GM21619 (cell line): Measurements from ENCODE around the gene PAX3.

Experiments
- ATAC-seq: cut with Tn5 transposase; IDR thresholded peaks from one replicate; pipeline ENCODE4 v1.9.1; 2021; ENCODE audit not compliant: unreplicated experiment

The PAX3 gene

DNA sequence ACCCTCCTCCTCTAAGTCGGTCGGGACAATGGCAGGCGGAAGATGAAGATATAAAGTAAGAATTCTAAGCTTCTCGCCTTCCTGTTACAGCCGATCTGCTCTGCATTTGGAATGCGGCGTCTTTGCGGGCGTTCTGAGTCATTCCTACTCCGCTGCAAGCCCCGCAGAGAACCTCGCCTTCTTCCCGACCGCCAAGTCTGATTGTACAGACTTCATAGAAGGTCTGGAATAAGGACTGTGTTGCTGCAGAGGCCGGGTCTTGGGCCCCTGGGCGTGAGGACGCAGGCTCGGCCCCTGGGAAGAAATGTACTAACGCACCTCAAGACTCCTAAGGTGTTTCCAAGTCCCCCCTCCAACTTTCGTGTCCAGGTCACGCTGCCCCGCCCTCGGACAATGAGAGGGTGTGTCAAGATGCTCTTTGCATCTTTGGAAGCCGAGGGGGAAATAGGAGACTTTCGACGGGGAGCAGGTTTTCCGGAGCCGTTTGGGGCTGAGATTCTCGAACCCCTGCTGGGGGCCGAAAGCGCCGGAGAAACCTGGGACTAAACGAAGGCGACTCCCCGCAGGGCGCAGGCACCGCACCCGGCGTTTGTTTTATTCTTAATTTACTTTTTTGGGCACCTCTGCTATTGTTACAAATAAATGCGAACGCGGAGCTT is 12.7 kb upstream of the PAX3 start:
- ATAC-seq = no peak

DNA sequence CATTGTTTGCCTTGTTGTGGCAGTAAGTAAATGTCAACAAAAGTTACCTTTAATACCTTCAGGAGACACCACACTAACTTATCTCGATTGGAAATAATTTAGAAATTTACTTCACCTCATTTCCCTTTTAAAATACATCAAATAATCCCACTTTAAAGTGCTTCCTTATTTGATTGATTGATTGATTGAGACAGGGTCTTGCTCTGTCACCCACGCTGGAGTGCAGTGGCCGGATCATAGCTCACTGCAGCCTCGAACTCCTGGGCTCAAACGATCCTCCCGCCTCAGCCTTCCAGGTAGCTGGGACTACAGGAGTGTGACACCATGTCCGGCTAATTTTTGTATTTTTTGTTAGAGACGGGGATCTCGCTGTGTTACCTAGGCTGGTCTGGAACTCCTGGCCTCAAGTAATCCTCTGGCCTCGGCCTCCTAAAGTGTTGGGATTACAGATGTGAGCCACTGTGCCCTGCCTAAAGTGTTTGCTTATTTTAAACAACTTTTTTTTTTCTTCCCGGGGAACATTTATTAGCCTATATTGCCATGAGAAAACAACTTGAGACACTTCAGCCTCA is 12.0 kb upstream of the PAX3 start:
- no peak for ATAC-seq

DNA sequence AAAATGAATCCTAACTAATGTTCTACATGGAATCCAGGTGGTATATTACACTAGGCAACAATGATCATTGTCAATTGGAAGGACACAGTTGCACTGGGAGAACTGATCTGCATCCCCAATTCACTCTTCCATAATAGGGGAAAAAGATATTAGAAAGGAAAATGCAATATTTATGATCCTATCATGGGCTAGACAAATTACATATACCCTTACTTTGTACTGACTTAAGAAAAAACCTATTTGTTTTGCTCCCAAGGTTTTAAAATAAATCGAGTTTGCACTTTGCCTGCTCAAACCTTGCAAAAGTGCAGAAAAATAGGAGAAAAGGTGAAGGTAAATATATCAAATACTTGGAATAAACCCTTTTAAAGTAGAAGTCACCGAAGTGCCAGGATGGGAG is 11.0 kb upstream of the PAX3 start:
- no peak for ATAC-seq

DNA sequence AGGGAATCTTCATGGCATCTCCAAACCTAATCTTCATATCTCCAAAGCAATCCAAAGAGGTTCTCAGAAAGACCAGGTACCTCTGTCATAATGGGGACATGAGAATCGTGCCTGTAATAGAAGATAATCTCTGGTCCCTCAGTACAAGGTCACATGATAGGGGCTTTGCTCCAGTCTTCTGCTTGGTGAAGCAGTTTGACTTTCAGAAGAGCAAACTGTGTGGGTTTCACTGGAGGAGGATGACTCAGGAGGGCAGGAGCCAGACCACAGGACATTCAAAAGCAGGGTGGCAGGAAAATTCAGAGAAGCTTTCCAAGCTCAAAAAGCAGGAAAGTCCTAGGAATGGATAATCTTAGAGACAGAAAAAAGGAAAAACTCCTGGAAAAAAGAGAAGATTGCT is 10.6 kb upstream of the PAX3 start:
- no peak for ATAC-seq

DNA sequence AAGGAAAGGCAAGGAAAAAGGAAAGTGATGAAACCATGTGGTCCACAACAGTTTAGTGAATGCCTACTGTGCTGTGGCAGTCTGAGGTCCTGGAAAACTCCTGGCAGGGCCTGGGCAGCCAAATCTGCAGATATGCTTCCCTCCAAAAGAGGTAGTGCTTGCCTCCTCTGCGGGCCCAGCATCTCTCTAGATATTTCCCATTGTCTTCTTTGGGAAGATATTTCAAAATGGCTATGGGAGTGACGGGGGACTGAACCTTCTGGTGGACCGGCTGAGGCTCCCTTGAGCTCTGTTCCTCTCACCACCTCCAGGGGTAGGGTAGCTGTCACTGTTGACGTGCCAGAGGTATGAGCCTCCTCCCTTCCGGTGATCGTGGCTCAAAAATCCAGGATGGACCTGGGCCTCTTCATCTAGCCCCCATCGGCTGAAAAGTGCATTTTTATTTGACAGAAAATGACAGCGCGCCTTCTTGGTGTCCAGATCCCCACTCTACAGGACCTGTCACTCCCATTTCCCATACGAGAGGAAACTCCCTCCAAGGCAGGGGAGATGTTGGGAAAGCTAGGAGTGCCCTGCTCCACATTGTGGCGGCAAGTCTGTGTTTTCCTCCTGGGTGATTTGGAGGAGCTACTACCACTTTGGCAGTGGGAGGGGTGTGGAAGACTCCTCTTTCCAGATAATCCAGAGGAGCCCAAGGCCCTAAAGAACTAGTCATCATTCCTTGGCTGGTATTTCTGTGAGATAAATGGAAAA is 9.4 kb upstream of the PAX3 start:
- ATAC-seq = no peak

DNA sequence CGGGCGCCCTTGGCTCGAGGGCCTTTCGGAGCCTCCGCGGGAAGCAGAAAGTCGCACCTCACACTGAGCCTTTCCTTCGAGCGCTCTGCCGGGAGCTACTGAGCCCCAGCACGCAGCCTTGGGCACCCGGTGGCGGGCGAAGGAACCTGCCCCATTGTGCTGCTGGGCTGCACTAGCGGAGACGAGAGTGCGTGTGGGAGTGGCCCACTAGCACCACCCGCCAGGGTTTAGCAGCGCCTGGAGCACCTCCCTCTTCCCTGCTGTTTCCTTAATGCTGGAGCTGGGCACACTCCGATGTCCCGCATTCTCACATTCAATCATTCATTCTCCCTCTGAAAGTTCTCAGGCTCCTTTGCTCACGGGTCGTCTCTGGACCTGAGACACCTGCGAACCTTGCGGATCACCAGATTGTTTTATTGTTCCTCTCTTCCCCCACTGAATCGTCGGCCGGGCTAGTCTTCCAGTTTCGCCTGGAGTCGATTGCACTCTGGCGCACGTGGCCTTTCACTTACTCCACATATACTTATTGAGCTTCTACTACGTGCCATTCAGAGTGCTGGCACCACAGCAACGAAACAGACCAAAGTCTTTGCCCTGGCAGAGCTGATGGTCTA is 8.5 kb upstream of the PAX3 start:
- no peak for ATAC-seq

DNA sequence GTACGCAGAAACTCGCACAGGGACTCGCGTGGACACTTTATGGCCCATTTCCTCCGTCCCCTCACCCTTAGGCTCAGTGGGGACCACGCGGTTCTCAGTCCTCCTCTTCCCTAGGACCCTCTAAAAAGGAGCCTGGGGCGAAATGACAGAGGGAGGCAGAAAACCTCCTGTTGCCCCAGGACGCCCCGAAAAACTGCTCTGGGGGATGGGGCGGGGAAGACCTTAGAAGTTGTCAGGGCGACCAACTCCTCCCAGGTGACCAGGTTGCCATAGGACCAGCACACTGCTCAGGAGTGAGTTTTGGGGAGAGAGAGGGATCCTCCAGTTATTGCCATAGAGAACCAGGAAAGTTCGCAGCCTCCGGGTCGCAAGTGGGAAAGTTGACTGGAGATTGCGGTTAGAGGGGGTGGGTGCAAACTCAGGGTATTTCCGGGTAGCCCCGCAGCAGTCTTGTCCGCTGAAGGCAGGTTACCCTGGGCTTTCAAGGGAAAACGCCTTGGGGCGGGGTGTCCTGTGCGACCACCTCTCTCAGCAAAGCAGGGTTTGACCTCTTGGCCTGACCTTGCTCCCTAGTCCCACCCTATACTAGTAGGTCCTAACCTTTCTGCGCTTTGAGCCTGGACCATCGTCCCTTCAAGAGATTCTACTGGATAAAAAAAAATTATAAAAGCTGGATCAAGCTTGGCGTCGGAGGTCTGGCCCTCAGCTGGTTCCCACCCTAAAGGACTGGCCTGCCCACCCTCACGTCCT is 7.8 kb upstream of the PAX3 start:
- no peak for ATAC-seq

DNA sequence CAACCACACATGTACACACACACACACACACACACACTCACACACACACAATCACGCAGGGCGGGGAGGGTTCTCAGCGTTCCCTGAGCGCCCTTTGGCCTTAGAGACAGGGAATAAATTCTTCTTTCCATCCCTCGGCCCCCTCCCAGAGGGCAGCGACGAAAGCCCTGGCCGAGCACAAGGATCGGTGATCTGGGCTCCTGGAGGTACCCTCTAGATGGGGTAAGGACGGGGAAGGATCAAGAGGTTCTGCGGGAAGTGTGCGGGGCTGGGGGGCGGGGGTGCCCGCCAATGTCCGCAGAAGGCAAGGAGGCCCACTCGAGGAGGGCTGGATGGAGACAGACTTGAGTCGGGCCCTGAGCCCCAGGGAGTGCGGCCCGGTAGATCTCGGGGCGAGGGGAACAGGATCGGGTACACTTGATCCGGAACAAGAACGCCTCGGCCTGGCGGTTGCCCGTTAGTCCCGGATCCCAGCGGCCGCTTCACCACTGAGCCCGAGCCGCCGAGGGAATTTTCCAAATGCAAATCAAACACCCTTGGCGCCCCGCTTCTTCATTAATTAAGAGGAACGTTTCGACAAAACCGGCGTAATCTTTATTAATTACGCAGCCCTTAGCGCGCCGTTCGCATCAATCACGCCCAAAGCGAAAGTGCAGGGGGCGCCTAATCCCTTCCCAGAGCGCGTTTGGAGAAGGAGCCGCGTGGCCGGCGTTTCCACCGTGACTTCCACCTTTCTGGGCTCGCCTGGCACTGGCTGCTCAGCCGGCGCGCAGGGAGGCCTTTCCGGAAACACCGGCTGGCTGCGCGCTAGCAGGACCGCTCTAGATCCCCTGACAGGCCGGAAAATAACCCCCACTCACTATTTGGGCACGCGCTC is 7.0 kb upstream of the PAX3 start:
- ATAC-seq = no peak

DNA sequence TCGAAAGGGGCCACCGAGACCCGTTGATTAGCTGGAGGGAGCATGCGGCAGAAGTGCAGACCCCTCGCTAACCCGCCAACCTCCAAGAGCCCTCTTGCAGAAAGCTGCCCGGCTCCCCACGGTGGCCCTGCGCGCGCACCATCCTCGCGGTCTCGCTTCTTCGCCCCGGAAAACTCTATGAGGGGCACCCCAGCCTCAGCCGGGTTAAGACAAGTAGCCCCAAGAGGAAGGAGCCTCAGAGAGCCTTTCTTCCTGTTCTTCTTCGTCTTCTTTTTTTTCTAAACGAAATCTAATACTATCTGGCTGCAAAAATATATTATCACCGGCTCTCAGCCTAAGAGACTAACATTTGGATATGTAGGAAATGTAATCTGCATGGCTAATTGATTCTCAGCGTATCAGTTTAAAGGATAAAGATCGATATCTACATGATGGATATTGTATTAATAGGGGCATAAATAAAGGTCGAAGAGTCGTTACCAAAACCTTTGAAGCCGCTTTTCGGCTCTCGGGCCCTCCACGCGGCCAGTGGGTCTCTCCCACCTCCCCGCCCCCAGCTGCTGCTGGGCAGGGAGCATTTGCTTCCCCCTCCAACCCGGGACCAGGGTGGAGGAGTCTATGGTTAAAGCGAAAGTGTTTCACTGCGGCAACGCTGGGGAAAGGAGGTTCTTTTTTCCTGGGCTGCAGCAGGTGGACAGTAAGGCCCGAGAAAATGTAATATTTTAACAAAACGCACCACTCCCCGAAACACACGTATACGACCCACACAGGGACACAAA is 6.1 kb upstream of the PAX3 start:
- ATAC-seq = no peak

DNA sequence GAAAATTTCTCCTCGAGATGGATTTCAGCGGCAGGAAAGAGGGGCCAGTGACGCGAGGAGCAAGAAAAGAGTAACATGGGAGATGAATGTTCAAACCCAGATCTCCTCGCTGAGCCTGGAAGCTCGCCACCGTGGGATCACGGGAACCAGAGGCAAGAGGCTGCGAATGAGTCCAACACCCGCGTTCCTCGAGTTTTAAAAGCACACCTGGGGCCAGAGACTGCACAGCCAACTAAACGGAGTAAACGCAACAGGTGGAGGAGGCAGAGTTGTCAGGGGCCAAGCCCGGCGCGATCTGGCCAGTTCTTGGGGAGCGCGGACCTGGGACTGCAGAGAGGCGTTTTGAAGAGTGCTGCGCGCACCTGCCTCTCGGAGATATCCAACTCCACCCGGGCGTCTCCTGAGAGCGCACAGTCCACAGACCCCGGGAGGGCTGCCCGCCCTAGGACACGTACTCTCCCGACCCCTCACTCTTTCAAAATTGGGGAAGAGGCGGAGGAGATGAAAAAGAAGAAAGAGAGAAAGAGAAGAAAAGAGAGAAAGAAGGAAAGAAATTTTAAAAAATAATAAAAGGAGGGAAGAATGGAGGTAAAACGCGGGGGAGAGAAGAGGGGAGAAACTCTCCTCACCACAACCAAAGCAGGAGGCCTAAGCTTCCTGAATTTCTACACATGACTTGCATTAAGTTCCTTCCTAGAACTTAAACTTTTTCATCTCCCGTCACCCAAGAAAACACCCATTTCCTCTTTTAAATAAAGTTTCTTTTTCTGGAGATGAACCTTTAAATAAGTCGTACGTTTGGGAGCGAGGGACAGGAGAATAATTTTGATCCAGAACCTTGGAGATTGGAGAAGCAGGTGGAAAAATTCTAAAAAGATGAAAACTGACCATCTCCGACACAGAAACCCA is 5.3 kb upstream of the PAX3 start:
- ATAC-seq = no peak

DNA sequence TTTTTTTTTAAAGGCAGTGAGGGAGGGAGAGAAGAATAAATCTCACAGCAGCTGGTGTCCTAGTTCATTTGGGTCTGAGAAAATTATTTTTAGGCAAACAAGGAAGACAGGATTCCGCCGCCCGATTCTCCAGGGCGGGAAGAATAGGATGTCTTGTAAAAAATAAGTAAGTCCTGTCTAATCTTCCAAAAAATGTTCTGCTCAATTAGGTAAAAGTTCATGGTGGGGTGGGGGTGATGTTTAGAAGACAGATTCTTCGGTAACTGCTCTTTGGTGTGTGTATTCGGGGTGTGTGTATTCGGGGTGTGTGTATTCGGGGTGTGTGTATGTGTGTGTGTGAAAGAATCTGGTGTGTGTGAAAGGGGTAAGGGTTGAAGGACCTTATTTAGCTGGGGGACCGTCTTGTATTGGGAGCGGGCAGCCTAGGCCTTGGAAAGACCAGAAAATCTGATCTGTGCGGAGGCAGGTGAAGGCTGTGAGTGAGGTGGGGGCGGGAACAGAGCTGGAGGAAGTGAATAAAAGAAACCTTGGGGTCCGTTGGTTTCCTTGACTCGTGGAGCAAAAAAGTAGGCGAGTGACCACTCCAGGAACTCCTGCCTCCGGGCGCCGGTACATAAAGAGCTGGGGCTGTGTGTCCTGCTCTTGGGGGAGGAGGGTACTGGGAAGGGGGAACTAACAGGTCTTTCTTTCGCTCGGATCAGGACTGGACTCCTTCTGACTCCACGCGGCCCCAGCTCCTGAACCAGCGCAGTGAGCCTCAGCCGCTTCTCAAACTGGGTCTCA is 4.4 kb upstream of the PAX3 start:
- no peak for ATAC-seq

DNA sequence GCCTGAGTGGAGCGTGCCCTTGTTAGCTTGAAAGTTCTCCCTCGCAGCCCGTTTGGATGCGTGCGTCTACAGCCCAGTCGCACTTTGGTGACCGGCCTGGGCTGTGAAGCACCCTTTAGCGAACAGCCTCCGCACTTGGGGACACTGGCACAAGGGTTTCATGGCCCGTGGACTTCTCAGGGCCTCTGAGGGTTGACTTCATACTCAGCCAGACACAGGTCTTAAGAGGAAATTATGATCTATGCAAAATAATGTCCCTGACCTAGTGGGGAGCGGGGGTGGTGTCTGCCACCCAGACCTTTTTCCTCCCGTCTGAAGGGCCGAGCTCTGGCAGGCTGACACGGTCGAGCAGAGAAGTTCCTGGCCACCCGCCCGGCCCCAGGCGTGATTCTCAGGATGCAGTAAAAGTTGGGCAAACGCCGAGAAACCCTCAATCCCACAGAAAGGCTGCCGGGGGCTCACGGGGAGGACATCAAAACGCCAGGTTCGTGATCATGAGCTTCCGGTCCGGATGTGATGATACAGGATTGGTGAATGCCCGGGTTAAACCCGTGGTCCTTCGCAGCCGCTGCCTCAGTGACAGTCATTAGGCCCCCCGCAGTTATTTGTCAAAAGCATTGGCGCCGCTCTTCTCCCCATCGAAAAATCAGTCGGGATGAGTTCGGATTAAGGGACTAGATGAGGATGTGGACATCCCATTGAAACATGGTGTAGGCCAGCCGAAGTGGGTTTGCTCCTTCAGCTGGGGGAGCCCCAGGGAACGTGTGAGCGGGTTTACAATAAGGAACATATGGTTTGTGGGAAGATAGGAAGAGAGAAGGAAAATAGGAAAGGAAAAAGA is 3.6 kb upstream of the PAX3 start:
- no peak for ATAC-seq

DNA sequence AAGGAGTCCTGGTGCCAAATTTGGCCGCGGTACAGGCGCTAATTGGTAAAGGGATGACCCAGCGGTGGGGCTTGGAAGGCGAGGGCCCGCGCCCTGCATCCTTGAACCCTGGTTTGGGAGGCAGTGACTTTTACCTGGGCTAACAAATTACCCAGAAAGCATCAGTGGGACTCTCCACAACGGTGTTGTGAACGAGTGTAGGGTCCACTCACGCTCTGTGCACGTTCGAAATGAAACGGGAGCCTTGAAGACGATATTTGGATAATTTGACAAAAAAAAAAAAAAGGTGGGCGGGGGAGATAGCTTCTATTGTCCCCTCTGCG is 3.0 kb upstream of the PAX3 start:
- ATAC-seq = no peak

DNA sequence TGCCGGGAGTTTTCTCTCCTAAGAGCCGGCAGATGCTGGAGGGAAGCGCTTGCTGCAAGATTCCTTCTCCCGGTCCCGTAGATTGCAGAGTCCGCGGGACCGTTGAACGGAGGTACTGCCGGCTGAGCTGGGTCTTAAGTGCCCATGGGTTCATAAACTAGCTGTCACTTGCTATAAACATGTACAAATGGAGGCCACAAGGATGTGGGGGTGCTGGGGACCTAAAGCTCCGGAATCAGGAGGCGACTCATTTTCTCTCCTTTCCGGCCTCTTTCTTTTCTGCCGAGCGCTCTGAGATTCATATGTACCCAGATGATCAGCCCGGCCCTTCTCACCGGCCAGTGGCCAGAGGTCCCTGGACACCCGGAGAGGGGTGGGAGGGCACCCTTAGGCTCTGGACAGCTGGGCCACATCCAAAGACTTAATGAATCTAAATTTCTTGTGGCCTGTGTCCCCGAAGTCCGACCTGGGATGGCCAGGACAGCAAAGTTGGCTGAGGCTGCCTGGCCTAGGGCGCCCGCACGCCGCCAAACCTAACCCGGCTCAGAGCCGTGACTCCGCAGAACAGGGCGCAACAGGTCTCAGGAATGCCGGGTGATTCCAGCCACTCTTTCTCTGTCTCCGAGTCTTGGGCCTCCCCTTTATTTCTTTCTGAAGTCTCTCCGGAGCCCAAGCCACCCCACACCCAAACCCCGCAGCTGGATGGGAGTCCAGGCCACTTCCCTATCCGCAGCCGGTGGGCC is 2.4 kb upstream of the PAX3 start:
- no peak for ATAC-seq

DNA sequence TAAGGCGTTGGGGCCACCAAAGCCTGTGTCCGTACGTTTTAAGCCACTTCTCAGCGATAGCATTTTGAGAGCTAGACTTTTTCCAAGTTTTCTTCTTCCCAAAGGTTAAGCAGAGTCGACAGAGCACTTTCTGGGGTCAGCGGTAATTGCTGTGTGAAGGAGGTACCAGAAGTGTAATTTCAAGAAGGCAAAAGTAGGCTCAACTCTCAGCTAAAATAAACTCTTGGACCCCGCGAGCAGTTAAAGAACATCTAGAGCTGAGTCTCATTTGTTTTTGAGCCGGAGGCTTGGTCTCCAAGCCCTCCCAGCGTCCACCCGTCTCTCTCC is 1.9 kb upstream of the PAX3 start:
- ATAC-seq = no peak

DNA sequence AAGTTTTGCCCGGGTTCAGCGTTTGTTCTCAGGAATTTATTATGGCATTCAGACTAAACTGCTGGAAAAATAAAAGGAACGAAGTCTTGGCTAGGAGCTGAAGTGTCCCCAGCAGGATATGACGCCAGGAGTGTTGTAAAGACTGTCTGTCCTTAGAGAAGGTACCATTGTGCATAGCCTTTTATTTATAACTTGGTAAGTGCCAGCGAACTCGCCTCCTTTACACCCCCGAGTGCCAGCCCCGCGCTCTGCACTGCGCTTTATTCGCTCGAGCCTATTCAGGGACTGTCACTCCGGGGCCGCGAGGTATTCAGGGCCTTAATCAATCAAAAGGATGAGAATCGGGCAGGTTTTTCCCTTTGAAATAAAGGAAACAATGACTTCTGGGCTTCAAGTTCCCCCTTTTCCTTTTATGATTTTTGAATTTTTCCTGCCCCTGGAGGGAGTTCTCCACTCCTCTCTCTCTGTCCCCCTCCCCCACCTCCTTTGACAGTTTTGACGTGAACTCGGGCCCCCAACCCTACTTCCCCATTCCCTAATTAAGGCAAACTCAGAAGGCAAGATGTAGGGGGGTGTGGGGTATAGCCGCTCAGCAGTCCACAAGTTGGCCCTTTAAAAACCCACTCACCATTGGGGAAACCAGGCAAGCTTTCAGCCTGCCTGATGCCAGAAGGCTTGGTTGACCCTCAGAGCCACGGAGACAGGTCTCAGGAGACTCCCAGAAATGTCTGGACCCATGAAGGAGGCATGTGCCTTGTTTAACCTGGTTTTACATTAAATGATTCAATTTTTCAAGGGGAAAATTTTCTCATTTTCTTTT is 1.3 kb upstream of the PAX3 start:
- no peak for ATAC-seq
